AG10803 (cell line): ENCODE measurements around the gene SMIM12.

Experiments used
- DNase-seq: peaks from one replicate; pipeline ENCODE4 v3.0.0; 2010; ENCODE audit warnings: low read depth
- H3K4me3 ChIP-seq: 2 replicates; pipeline ENCODE4 v1.5.1; 2011; ENCODE audit warnings: mild to moderate bottlenecking, low read length, control low read depth
- CTCF ChIP-seq: conservative IDR thresholded peaks from 2 replicates; pipeline ENCODE4 v1.5.1; 2011; ENCODE audit warnings: mild to moderate bottlenecking, low read length, control low read depth, inconsistent platforms

SMIM12 gene

GRCh38 chr1:34889705-34890104, 30.2 kb upstream of the SMIM12 start:
- DNase-seq = no peak
- TF ChIP-seq CTCF = no peak
- no peak overlapping the region for H3K4me3 ChIP-seq

GRCh38 chr1:34887593-34887992, 28.0 kb upstream of the SMIM12 start:
- no peak for TF ChIP-seq CTCF
- DNase-seq = no peak
- H3K4me3 ChIP-seq = no peak overlapping the region

- H3K4me3 ChIP-seq = peak overlapping the region; percentile 39
- peak; percentile 6 for DNase-seq
Observed at GRCh38 chr1:34885405-34886247, 26.1 kb upstream of the SMIM12 start.

GRCh38 chr1:34884961-34885360, 25.4 kb upstream of the SMIM12 start:
- TF ChIP-seq CTCF = no peak
- H3K4me3 ChIP-seq = no peak overlapping the region
- no peak for DNase-seq

More at GRCh38 chr1:34885405-34886247, 26.1 kb upstream of the SMIM12 start:
- TF ChIP-seq CTCF = no peak

GRCh38 chr1:34884536-34884935, 25.0 kb upstream of the SMIM12 start:
- no peak for TF ChIP-seq CTCF
- no peak overlapping the region for H3K4me3 ChIP-seq

GRCh38 chr1:34879230-34879629, 19.7 kb upstream of the SMIM12 start:
- TF ChIP-seq CTCF = no peak
- DNase-seq = no peak
- H3K4me3 ChIP-seq = no peak overlapping the region

More at GRCh38 chr1:34884536-34884935, 25.0 kb upstream of the SMIM12 start:
- no peak for DNase-seq

GRCh38 chr1:34876406-34876805, 16.9 kb upstream of the SMIM12 start:
- TF ChIP-seq CTCF = no peak
- no peak overlapping the region for H3K4me3 ChIP-seq
- no peak for DNase-seq
